GM19035 (cell line): ENCODE data around the gene BGLAP.

ENCODE experiments used
- ATAC-seq: cut with Tn5 transposase; IDR thresholded peaks from one replicate; pipeline ENCODE4 v1.9.1; 2021; ENCODE audit not compliant: unreplicated experiment

The BGLAP gene

GRCh38 chr1:156251527-156251926 lies 9.5 kb downstream of the BGLAP start:
- ATAC-seq = no peak

GRCh38 chr1:156253634-156254033 lies 11.7 kb downstream of the BGLAP start:
- ATAC-seq = no peak

- no peak for ATAC-seq
Observed at GRCh38 chr1:156257711-156258110, 15.7 kb downstream of the BGLAP start.

GRCh38 chr1:156258859-156259258 lies 16.9 kb downstream of the BGLAP start:
- ATAC-seq = no peak

- no peak for ATAC-seq
Observed at GRCh38 chr1:156259805-156260204, 17.8 kb downstream of the BGLAP start.

GRCh38 chr1:156260896-156261295 lies 18.9 kb downstream of the BGLAP start:
- no peak for ATAC-seq

GRCh38 chr1:156262461-156263287 lies 20.7 kb downstream of the BGLAP start:
- no peak for ATAC-seq

GRCh38 chr1:156263288-156263655 lies 21.3 kb downstream of the BGLAP start:
- no peak for ATAC-seq

GRCh38 chr1:156266051-156266450 lies 24.1 kb downstream of the BGLAP start:
- no peak for ATAC-seq

GRCh38 chr1:156268336-156268735 lies 26.4 kb downstream of the BGLAP start:
- no peak for ATAC-seq

GRCh38 chr1:156270314-156270713 lies 28.3 kb downstream of the BGLAP start:
- ATAC-seq = no peak

GRCh38 chr1:156276532-156276931 lies 34.5 kb downstream of the BGLAP start:
- ATAC-seq = no peak

GRCh38 chr1:156276966-156277381 lies 35.0 kb downstream of the BGLAP start:
- no peak for ATAC-seq

GRCh38 chr1:156279837-156280236 lies 37.9 kb downstream of the BGLAP start:
- no peak for ATAC-seq

- no peak for ATAC-seq
Observed at GRCh38 chr1:156281281-156281680, 39.3 kb downstream of the BGLAP start.

GRCh38 chr1:156281693-156282478 lies 39.9 kb downstream of the BGLAP start:
- ATAC-seq = no peak

- peak; percentile 73 for ATAC-seq
Observed at GRCh38 chr1:156282479-156283222, 40.7 kb downstream of the BGLAP start, which contains the start of gene SMG5. SMG5 (minus strand) TSS chr1:156282825; CDS start chr1:156282680, 145 bp downstream.

- no peak for ATAC-seq
Observed at GRCh38 chr1:156283521-156283920, 41.5 kb downstream of the BGLAP start.

- no peak for ATAC-seq
Observed at GRCh38 chr1:156284112-156284511, 42.1 kb downstream of the BGLAP start, which contains the start of gene TMEM79. TMEM79 (plus strand) TSS chr1:156284325; CDS start chr1:156285227, 902 bp downstream.

GRCh38 chr1:156284757-156285156 lies 42.8 kb downstream of the BGLAP start:
- ATAC-seq = no peak

GRCh38 chr1:156285437-156285836 lies 43.5 kb downstream of the BGLAP start:
- no peak for ATAC-seq
